Stimulated activated CD4-positive, alpha-beta T cell treated with anti-CD3 and anti-CD28 coated beads, Interleukin-4, amount 100 ng/mL, for 1 hour (primary cell): ENCODE data around the gene GATA2.

ENCODE experiments used
- DNase-seq: peaks from one replicate; pipeline ENCODE4 v3.0.0-alpha.2; 2020

GATA2 gene

GRCh38 chr3:128487813-128488635, 5.0 kb downstream of the GATA2 start:
- peak; percentile 45 for DNase-seq

GRCh38 chr3:128487538-128487812, 5.5 kb downstream of the GATA2 start:
- no peak for DNase-seq

GRCh38 chr3:128486681-128487537, 6.1 kb downstream of the GATA2 start:
- peak; percentile 20 for DNase-seq

DNA sequence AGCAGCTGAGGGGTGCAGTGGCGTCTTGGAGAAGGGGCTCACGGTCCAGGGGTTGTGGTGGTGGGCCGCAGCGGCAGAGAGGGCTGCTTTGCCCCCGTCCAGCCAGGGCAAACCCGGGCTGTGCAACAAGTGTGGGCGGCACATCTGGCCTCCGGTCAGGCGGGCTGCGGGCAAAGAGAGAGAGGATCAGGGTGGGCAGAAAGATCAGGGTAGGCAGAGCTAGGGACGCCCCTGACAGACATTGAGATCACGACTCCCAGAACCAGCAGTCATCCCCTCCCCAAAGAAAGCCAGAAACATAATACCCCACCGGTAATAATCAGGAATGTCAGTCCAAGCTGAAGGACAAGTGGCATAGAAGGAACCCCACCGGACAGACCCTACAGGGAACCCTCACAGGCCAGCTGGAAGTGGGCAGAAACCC, 6.8 kb downstream of the GATA2 start:
- no peak for DNase-seq

GRCh38 chr3:128485282-128486204, 7.5 kb downstream of the GATA2 start:
- DNase-seq: no peak

- DNase-seq: no peak
These were observed 8.4 kb downstream of the GATA2 start for GRCh38 chr3:128484404-128485281.

DNA sequence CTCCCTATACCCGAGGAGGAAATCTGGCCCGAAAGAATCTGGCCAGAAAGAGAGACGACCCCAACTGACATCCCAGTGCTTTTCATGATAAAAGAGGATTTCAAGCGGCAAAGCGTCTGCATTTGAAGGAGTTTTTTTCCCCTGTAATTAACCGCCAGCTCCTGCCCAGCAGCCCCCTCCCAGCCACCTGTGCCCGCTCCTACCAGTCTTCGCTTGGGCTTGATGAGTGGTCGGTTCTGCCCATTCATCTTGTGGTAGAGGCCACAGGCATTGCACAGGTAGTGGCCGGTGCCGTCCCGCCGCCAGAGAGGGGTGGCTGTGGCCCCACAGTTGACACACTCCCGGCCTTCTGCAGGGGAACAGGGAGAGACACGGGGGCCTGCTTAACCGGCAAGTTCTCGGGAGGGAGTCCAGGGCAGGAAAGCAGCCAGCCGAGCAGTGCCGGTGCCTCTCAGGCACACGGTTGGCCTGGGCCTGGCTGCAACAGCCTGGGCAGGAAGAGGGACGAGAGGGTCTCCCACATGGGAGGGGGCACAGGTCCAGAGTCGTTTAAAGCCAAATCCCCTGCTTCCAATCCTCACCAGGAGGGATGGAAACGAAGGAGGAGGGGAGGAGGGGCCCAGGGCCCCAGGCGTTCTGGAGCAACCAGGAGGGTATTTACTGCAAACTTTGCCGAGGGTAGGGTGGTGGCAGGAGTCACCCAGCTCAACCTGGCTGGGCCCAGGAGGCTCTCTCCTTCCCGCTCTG, 9.2 kb downstream of the GATA2 start:
- DNase-seq: no peak

DNA sequence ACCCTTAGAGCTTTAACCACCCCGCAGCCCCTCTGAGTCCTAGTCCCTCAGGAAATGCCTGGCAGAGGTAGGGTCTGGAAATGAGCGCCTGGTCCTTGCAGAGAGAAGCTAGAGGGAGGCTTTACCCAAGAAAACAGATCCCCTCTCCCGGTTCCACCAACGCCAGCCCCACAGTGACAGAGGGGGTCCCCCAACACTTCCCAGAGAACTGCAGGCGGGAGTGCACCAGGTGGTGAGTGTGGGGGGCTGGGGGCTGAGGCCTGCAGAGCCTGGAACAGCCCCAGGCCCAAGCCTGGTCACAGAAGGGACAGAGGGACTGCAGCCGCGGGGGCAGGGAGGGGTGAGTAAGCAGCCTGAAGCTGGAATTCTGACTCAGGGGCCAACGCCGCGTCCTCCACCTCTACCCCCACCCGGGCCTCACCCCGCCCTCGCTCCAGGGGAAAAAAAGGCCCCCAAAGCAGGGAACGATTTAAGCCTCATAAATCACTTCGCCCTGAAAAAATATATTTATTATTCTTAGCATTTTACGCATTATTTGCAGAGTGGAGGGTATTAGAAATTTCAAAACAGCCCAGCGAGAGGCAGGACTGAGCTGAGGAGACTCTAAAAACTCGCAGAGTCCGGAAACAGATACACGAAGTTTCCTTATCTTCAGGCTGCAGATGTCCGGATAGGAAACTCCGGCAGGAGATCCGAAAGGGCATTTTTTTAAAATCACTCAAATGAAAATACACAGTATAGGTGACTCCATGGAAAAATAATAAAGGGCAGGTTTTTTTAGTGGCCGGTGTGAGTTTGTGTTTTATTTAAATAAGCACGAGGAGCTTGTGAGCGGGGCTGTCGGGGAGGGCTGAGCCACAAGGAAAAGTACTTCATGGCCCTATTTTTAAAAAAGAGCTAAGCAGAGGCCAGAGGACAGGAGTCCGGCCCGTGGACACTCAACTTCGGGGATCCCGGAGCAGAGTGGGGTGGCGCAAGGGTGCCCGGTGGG, 10.0 kb downstream of the GATA2 start:
- no peak for DNase-seq

- no peak for DNase-seq
These were observed 10.8 kb downstream of the GATA2 start for GRCh38 chr3:128482175-128482574.

GRCh38 chr3:128481438-128481942, 11.5 kb downstream of the GATA2 start:
- no peak for DNase-seq

- no peak for DNase-seq
These were observed 12.1 kb downstream of the GATA2 start for GRCh38 chr3:128480717-128481437.

DNA sequence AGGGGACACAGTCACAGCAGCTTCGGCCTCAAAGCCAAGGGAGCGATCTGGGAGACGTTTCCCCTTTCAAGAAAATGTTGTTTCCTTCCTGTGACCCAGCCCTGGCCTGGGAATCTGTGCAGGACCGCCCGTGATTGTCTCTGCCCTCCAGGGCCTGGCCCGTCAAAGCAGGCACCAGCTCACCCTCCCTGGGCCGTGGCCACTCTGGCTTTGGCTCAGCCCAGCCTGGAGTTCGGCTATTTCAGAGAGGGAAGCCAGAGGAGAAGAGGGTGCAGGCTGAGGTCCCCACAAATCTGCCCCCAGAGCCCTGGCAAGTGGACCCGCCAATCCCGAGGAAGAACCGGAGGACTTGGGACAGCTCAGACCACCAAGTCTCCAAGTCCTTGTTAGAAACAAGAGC, 12.7 kb downstream of the GATA2 start:
- no peak for DNase-seq

GRCh38 chr3:128479558-128480086, 13.4 kb downstream of the GATA2 start:
- no peak for DNase-seq

GRCh38 chr3:128478576-128479506, 14.2 kb downstream of the GATA2 start:
- no peak for DNase-seq

DNA sequence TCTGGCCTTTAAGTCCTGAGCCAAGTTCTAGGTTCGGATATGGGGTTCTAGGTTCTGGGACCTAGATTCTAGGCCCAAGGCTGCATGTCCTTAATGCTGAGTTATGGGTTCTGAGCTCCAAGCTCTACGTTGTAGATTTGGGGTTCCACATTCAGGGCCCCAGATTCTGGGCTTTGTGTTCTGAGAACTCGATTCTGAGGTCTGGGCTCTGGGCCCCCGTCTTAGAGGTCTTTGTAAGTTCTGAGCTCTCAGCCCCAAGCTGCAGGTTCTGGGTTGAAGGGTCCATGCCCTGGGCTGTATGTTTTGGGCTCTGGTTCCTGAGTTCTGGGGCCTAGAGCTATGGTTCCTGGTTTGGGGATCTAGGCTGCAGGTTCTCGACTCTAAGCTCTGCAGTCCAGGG, 16.3 kb downstream of the GATA2 start:
- no peak for DNase-seq

DNA sequence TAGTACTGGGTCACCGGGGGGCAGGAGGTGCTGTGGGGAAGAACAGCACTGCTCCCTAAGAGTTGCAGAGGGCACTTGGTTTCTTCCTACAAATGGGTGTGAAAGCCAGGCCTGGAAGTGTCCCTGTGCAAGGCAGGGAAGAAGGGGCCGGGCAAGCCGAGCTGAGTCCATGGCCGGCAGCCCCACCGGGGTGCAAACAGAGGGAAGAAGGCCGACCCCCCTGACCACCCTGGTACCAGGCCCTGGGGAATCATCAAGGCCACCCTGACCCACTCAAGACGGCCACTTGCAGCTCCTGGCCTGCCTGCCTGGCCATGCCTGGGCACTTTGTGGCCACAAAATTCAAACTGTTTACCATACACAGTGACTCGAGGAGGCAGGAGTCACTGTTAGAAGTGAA, 17.6 kb downstream of the GATA2 start:
- no peak for DNase-seq

DNA sequence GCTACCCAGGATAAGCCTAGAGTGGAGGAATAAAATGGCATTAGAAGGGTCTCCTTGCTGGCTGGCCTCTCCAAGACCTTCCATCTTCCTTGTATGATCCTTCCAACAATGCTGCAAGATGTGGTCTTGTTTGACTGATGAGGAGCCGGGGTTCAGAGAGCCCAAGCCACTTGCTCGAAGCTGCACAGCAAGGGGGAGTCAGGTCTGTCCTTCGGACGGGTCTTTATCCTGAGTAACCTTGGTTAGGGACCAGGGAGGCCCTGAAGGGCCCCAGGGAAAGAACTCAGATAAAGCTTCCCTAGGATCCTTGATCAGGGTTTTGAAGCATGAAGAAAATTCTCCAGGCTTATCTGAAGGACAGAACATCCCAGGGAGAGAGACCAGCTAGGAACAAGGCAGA, 19.3 kb downstream of the GATA2 start:
- no peak for DNase-seq

- DNase-seq: no peak
These were observed 19.9 kb downstream of the GATA2 start for GRCh38 chr3:128473180-128473519.
